ENCODE data around the gene ZNF474. TPM values are rescaled to one million over a fixed set of nuclear protein-coding genes. Genes with fewer than 3 reads are reported as not detected.
A peak's percentile ranks its signal among the peaks of the same experiment; 100 is the strongest.

Gene ZNF474
- total and polyA plus RNA-seq, 2 of the 4 experiments (the other 2 are of a cell fraction): 0.24 to 0.54 TPM

GRCh38 chr5:122085041-122085440 is 44.3 kb upstream of the ZNF474 start:
- no peak overlapping the region for H3K9ac ChIP-seq (ENCODE audit: low read depth, low read length)
- POLR2A ChIA-PET (ENCODE audit: unreplicated experiment): no interaction called here
- H4K8ac ChIP-seq (ENCODE audit: low read depth in 2 of 2, low read length in 2 of 2): no peak overlapping the region
- H3K27ac ChIP-seq (ENCODE audit: insufficient read depth, low read length): no peak overlapping the region
- no peak overlapping the region for H3K23ac ChIP-seq (ENCODE audit: low read depth, low read length)
- CTCF ChIA-PET: interaction anchor here (1.2 kb wide), 1 partner anchor 9 kb away, joined by 3 read pairs; no protein-coding TSS in a partner anchor
- dilution Hi-C loops (cut with HindIII; ENCODE audit: low sequenced_read_pairs, unreplicated experiment) (no loop called here), in situ Hi-C loops (cut with MboI; ENCODE audit: low sequenced_read_pairs) (no loop called here), intact Hi-C loops (cut with micrococcal nuclease) (no loop called here)
- no CpG with 5 or more reads among the region's 3 CpGs for WGBS, 2 experiments (ENCODE audit: extremely low coverage in 2 of 2, insufficient read length in 1 of 2)
- 0 out of 2 replicates have a peak overlapping the region, but pooled peaks have one; percentile 66 for H2AK5ac ChIP-seq (ENCODE audit: low read depth, low read length)
- H2AK9ac ChIP-seq (replicated peaks; ENCODE audit: low read depth, low read length, poor library complexity): no peak overlapping the region
- H3K36me3 ChIP-seq (ENCODE audit: control insufficient read depth, insufficient read depth, low read length): no peaks in the 10 kb centered on the region
- no peaks in the 10 kb centered on the region for H3K9me3 ChIP-seq (ENCODE audit: control insufficient read depth, insufficient read depth, low read length)
- no peak overlapping the region for H3K4me2 ChIP-seq (ENCODE audit: low read depth, low read length)
- H2AFZ ChIP-seq (replicated peaks; ENCODE audit: low read length, poor library complexity): no peak overlapping the region
- H3K79me1 ChIP-seq (ENCODE audit: low read depth in 1 of 2, low read length in 2 of 2): peaks cover 6 to 8% of the 10 kb centered on the region in 2 experiments
- TF ChIP-seq CEBPB (IDR thresholded peaks at IDR 0.05; ENCODE audit: low read depth, low read length) (no peak), BHLHE40 (IDR thresholded peaks at IDR 0.05; ENCODE audit: low read depth, low read length) (no peak), NFE2L2 (IDR thresholded peaks at IDR 0.05; ENCODE audit: low read depth, low read length) (no peak), CHD1 (IDR thresholded peaks at IDR 0.05; ENCODE audit: low read depth, low read length) (no peak), MAZ (IDR thresholded peaks at IDR 0.05; ENCODE audit: borderline replicate concordance, low read depth, low read length) (no peak), SMC3 (IDR thresholded peaks at IDR 0.05; ENCODE audit: low read depth, low read length) (no peak), MAFK (IDR thresholded peaks at IDR 0.05; ENCODE audit: low read depth, low read length) (no peak), FOS (IDR thresholded peaks at IDR 0.05; ENCODE audit: low read depth, low read length) (no peak), RFX5 (IDR thresholded peaks at IDR 0.05; ENCODE audit: low read depth, low read length) (no peak), MXI1 (IDR thresholded peaks at IDR 0.05; ENCODE audit: borderline replicate concordance, low read depth, low read length) (no peak)
- no peak overlapping the region for H3K4me3 ChIP-seq (ENCODE audit: insufficient read depth, low read depth, low read length)
- no peak overlapping the region for H3K56ac ChIP-seq (ENCODE audit: extremely low read depth, insufficient read depth, low read length)
- no peak for DNase-seq
- H4K5ac ChIP-seq (ENCODE audit: low read depth, low read length): no peak overlapping the region
- no peak for ATAC-seq (ENCODE audit: low read depth)
- H3K27me3 ChIP-seq (ENCODE audit: control insufficient read depth, insufficient read depth, low read length): no peaks in the 10 kb centered on the region
- H2BK15ac ChIP-seq (ENCODE audit: low read depth, low read length): no peak overlapping the region; the same call in 2 of the 3 replicates
- peak overlapping the region; percentile 43; the same call in 1 of the 2 replicates for H2BK20ac ChIP-seq (ENCODE audit: low read depth, low read length)
- H3K4ac ChIP-seq (ENCODE audit: low read depth, low read length): no peak overlapping the region
- H2BK5ac ChIP-seq (ENCODE audit: low read depth, low read length, poor library complexity, severe bottlenecking): no peak overlapping the region
- H3K9me1 ChIP-seq (ENCODE audit: insufficient read depth, low read length): peaks cover 3% of the 10 kb centered on the region; the same call in 1 of the 2 replicates
- no peak overlapping the region; the same call in 1 of the 2 replicates for H3K18ac ChIP-seq (ENCODE audit: low read depth, low read length)
- H3K14ac ChIP-seq (replicated peaks; ENCODE audit: low read depth, low read length): peak overlapping the region; percentile 56; the same call in 1 of the 2 replicates
- peaks cover 3% of the 10 kb centered on the region; the same call in 1 of the 2 replicates for H3K4me1 ChIP-seq (ENCODE audit: control insufficient read depth, insufficient read depth, low read length)
- peak overlapping the region; percentile 23; the same call in 1 of the 2 replicates for H2BK120ac ChIP-seq (ENCODE audit: low read depth, low read length)
- peak overlapping the region; percentile 52; the same call in 1 of the 2 replicates for H4K91ac ChIP-seq (ENCODE audit: insufficient read depth, low read depth, low read length)
- no peaks in the 10 kb centered on the region for H4K20me1 ChIP-seq (ENCODE audit: insufficient read depth, low read length)
- no TSS peak for BruUV-seq (replicated peaks)
